Midbrain (tissue), 1 donor: Measurements from ENCODE around the gene PCBP3.
"Not testable (repeated sequence)": the region's sequence is repeated elsewhere in the genome, so short reads cannot be mapped to it uniquely, and the experiment has no call there.

ENCODE experiments used
- DNase-seq: peaks from one replicate; lab custom pipeline; 2025; lab: John Stamatoyannopoulos, UW

Gene PCBP3

GRCh38 chr21:45678790-45679189 is 35.3 kb downstream of the PCBP3 start:
- DNase-seq = not testable (repeated sequence)

DNA sequence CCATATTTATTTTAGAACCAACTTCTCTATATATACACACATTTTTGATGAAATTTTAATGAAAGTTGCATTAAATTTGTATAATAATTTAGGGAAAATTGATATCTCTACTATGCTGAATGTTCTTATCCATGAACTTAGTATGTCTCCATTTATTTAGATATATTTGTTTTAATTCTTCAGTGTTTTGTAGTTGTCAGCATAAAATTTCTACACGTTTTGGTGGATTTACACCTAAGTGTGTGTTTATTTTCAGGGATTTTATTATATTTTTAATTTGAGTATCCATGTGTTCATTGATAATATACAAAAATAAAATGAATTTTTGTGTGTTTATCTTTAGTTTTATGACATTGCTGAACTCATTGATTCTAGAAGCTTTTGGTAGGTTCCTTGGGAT is 36.7 kb downstream of the PCBP3 start:
- no peak for DNase-seq

GRCh38 chr21:45695086-45695485 is 51.6 kb downstream of the PCBP3 start:
- DNase-seq = no peak

DNA sequence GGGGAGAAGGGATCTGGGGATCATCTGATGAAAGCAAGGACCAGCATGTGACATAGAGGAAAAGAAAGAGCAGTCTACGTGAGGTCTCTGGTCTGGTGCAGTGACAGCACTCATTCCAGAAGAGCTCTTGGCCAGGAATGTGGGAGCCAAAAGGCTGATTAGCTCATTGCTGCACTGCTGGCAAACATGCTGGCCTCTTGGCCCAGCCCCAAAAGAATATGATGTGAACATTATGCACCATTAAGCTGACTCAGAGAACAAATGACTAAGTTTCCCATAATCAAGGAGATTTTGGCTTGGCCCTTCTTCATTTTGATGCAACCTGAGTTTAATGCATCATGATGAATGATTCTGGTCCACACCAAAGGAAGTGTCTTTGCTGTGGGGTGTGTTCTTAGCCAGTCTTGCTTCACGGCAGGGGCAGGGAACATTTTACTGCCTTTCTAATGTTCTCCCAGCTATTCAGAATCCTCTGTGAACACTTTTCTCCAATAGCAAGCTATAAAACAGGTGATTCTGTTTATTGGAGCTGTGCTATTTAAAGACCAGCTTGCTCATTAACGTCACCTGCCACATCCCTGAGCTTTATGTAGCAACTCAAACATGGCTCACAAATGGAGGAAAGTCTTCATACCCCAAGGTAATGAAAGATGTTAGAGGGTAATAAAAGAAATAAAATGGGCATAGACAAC is 55.1 kb downstream of the PCBP3 start:
- DNase-seq = no peak

- DNase-seq = no peak
Observed at GRCh38 chr21:45699251-45699942, 55.9 kb downstream of the PCBP3 start.

- no peak for DNase-seq
Observed at GRCh38 chr21:45699966-45700365, 56.4 kb downstream of the PCBP3 start.

- DNase-seq = no peak
Observed at GRCh38 chr21:45700461-45700860, 56.9 kb downstream of the PCBP3 start.

DNA sequence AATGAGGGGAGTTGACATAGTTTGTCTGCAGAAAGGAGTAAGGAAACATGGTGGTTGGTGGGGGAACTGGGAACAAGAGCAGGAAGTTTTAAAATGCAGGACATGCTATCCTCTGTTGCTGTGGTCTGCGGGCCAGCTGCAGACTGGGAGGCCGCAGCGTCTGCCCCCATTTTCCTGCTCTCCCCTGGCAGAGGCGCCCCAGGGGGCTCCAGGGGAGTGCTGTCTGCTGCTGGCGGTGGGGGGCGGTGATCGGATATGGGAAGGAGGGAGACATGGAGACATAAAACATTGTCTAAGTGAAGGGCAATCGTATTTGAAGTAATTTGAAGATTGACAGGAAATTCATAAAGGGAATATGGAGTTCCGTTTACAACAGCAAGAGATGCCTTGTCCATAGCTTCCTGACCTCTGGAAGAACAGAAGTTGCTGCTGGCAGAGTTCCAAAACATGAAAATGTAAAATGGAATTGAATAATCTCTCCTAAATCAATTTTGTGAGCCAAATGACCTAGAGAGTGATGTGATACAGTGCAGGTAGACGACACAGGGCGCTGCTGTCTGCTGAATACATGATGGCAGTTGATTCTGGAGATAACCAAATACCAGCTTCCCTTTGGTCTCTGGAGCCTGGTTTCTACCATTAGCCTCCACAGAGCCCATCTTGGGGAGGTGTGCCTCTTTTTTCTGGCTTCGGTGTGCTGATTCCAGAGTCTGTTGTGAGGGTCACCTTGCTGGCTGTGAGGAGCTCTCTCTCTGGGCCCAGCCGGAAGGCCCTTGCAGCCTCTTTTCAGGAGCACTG is 61.0 kb downstream of the PCBP3 start:
- no peak for DNase-seq

GRCh38 chr21:45706299-45706698 is 62.8 kb downstream of the PCBP3 start:
- DNase-seq = no peak

DNA sequence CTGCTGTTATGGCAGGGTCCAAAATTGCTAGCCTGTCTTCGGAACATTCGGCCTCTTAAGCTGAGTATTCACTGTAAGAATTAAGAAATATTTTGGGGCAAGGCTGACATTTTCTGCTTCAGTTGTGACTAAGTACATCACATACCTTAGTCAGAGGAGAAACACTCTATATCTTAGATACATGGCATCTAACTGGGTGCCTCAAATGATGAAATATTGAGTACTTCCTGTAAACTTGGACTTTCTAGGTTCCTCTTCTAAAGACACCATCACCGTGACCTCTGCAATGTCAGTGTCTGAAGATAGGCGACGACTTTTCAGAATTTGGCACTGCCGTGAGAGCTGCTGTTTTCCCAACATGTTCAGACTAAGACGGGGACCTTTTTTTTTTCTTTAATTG is 65.6 kb downstream of the PCBP3 start:
- no peak for DNase-seq

GRCh38 chr21:45709696-45710268 is 66.3 kb downstream of the PCBP3 start:
- no peak for DNase-seq

- not testable (repeated sequence) for DNase-seq
Observed at GRCh38 chr21:45710306-45710705, 66.8 kb downstream of the PCBP3 start.

GRCh38 chr21:45713613-45714012 is 70.1 kb downstream of the PCBP3 start:
- DNase-seq = no peak

DNA sequence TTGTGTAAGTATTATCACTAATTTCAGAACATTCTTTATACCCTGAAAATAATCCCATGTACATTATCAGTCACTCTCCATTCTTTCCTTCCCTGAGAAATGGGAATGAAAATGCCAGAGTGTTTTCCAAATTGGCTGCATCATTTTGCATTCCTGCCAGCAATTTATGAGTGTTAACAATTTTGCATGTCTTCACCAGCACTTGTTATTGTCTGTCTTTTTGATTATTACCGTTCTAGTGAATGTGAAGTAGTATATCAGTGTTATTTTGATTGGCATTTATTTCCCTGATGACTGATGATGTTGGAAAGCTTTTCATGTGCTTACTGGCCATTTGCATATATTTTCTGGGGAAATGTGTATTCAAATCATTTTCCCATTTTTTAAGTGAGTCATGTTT is 71.9 kb downstream of the PCBP3 start:
- DNase-seq = no peak

- no peak for DNase-seq
Observed at GRCh38 chr21:45718413-45718812, 74.9 kb downstream of the PCBP3 start.

- no peak for DNase-seq
Observed at GRCh38 chr21:45719177-45719802, 75.8 kb downstream of the PCBP3 start.

- DNase-seq = not testable (repeated sequence)
Observed at GRCh38 chr21:45720204-45720603, 76.7 kb downstream of the PCBP3 start.

DNA sequence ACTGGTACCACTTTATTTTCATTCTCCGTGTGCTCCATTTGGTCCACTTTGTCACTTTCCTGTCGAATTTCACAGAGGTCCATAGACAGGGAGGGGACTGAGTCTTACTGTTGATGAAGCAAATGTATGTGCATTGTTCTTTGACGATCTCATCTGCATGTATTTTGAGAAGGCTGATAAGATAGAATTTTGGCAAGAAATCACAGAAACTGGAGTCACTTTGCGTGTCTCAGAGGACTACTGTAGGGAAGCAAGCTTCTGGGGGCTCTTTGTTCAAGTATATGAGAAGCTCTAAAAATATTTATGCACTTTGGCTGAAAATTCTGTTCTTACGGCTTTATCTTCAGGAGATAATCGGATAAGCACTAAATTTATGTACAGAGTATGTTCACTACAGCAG is 78.1 kb downstream of the PCBP3 start:
- DNase-seq = no peak

DNA sequence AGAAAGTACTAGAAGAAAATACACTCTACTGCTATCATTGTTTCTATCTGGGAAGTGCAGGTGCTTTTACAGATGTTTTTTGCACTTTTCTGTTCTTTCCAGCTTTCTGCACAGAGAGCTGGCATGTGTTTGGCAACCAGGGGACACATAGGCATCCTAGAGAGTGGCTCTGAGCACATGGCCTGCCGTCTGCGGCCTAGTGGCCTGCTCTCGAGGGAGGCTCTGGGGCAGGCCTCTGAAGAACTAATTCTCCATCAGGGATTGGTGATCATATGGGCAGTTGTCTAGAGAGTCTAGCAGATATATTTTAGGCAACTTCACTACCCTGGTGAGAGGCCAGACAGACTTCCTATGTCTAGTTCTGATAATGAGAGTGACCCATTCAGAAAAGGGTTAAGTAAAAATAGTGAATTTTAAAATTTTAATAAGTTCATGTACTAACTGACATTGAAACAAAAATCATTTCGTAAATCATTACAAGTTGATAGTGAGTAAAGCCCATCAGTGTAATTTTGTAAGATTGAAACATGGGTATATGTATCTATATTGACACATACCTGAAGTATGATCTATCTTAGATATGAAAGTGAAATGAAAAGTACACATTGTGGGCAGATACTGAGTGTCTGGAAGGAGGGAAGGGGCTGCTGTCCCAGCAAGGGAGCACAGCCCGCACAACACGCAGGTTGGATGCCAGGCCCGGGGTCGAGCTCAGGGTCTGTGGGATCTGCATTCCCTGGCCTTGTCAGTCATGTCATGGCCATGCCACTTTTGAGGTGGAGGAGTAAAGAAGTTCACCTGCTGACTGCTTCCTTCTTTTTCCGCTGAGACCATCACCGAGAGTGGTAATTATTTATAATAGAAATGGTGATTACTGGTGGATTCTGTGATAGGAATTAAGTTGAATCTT is 79.8 kb downstream of the PCBP3 start:
- no peak for DNase-seq

- peak; percentile 6 for DNase-seq
Observed at GRCh38 chr21:45724345-45724961, 80.9 kb downstream of the PCBP3 start.
